A549 (cell line): ENCODE results near the gene SERINC4. TPM values are rescaled to one million over a fixed set of nuclear protein-coding genes. Genes with fewer than 3 reads are reported as not detected.
A peak's percentile ranks its signal among the peaks of the same experiment; 100 is the strongest.

Experiments
- ATAC-seq, 2 experiments: fragments of 200-7000 bp in 1 of 2; fragments of >200 bp in 1 of 2; cut with Nextera tagmentation in 1 of 2; cut with Tn5 transposase in 1 of 2; 3 replicates each; pipeline versions ENCODE4 v1.8.0 to v1.9.1; 2018 to 2020; ENCODE audit warnings: mild to moderate bottlenecking in 1 of 2, moderate library complexity in 1 of 2
- CTCF ChIA-PET: fragments of 300-600 bp; sonication (Branson Sonifier 250); formaldehyde crosslinking; extraction: SDS; loops from one replicate; lab custom pipeline; 2021; ENCODE audit warnings: antibody characterized with exemption, inconsistent platforms; lab: Yijun Ruan, JAX
- POLR2A ChIA-PET: fragments of 350-600 bp; formaldehyde crosslinking; extraction: SDS; loops from one replicate; lab custom pipeline; 2021; ENCODE audit warnings: antibody characterized with exemption, inconsistent platforms; lab: Yijun Ruan, JAX
- DNase-seq, 2 experiments: peaks; one replicate each; pipeline versions ENCODE4 v3.0.0 to v3.0.0-alpha.2; 2011 to 2016; ENCODE audit warnings: low read depth in 1 of 2, low spot score in 1 of 2
- FAIRE-seq: peaks from 2 replicates; lab custom pipeline; 2011; peaks lifted over from hg19 to GRCh38; lab: Jason Lieb, UNC
- H3K27ac ChIP-seq, 2 experiments: fragments of >200 bp; sonication (Bioruptor Twin); formaldehyde crosslinking; 3 replicates each; pipeline ENCODE4 v1.5.1; 2016 to 2017
- H3K4me1 ChIP-seq: fragments of >200 bp; sonication (Bioruptor Twin); formaldehyde crosslinking; 3 replicates; pipeline ENCODE4 v1.6.1; 2016
- H3K4me2 ChIP-seq: fragments of >200 bp; sonication (Bioruptor Twin); formaldehyde crosslinking; 3 replicates; pipeline ENCODE4 v1.6.1; 2016
- H3K4me3 ChIP-seq: fragments of >200 bp; sonication (Bioruptor Twin); formaldehyde crosslinking; 3 replicates; pipeline ENCODE4 v1.5.1; 2016
- H3K9me3 ChIP-seq: fragments of >200 bp; sonication (Bioruptor Twin); formaldehyde crosslinking; 3 replicates; pipeline ENCODE4 v1.6.1; 2016
- CBX2 ChIP-seq: fragments of 200-600 bp; sonication (generic); IDR thresholded peaks from 2 replicates; pipeline ENCODE4 v1.6.1; 2016; ENCODE audit warnings: low read depth, mild to moderate bottlenecking, borderline replicate concordance
- CBX8 ChIP-seq: fragments of 200-600 bp; sonication (generic); IDR thresholded peaks from 2 replicates; pipeline ENCODE4 v1.6.1; 2016
- CEBPB ChIP-seq, 2 experiments: fragments of >200 bp in 1 of 2; sonication (Bioruptor Twin) in 1 of 2; formaldehyde crosslinking in 1 of 2; IDR thresholded peaks; 2 replicates each; pipeline ENCODE4 v1.6.1; 2012 to 2016
- CHD2 ChIP-seq: fragments of 150-350 bp; IDR thresholded peaks from 2 replicates; pipeline ENCODE4 v1.6.1; 2014; ENCODE audit warnings: low read length; ENCODE audit not compliant: partially characterized antibody
- CHD4 ChIP-seq: fragments of 200-600 bp; sonication (generic); IDR thresholded peaks from 2 replicates; pipeline ENCODE4 v1.6.1; 2016; ENCODE audit warnings: antibody characterized with exemption, mild to moderate bottlenecking, borderline replicate concordance
- EP300 ChIP-seq, 2 experiments: fragments of >200 bp; sonication (Bioruptor Twin); formaldehyde crosslinking; IDR thresholded peaks; 2 replicates in 1 of 2; 3 replicates in 1 of 2; pipeline ENCODE4 v1.6.1; 2016 to 2017
- FOSB ChIP-seq: fragments of 250-450 bp; sonication (Bioruptor Pico); IDR thresholded peaks from 2 replicates; pipeline ENCODE4 v1.5.0; 2020; ENCODE audit warnings: mild to moderate bottlenecking, moderate library complexity
- FOXS1 ChIP-seq: fragments of 250-450 bp; sonication (Bioruptor Pico); IDR thresholded peaks from 2 replicates; pipeline ENCODE4 v1.5.0; 2020; ENCODE audit warnings: mild to moderate bottlenecking, moderate library complexity
- GATA3 ChIP-seq: IDR thresholded peaks from 2 replicates; pipeline ENCODE4 v1.6.1; 2012; ENCODE audit warnings: borderline replicate concordance
- HDAC2 ChIP-seq: fragments of 200-600 bp; sonication (generic); IDR thresholded peaks from 2 replicates; pipeline ENCODE4 v1.6.1; 2016
- HOXB5 ChIP-seq: fragments of 250-450 bp; sonication (Bioruptor Pico); IDR thresholded peaks from 2 replicates; pipeline ENCODE4 v1.5.0; 2020; ENCODE audit warnings: mild to moderate bottlenecking, moderate library complexity
- JUN ChIP-seq, 2 experiments: fragments of >200 bp; sonication (Bioruptor Twin); formaldehyde crosslinking; IDR thresholded peaks; 2 replicates in 1 of 2; 3 replicates in 1 of 2; pipeline ENCODE4 v1.6.1; 2016 to 2017
- KDM5A ChIP-seq: fragments of 200-600 bp; sonication (generic); IDR thresholded peaks from 2 replicates; pipeline ENCODE4 v1.6.1; 2016; ENCODE audit warnings: antibody characterized with exemption, mild to moderate bottlenecking
- NR3C1 ChIP-seq: fragments of >200 bp; sonication (Bioruptor Twin); formaldehyde crosslinking; IDR thresholded peaks from 3 replicates; pipeline ENCODE4 v1.6.1; 2017
- RCOR1 ChIP-seq: fragments of 150-350 bp; IDR thresholded peaks from 2 replicates; pipeline ENCODE4 v1.6.1; 2014; ENCODE audit warnings: antibody characterized with exemption, low read length, low read depth
- RFX5 ChIP-seq: fragments of 450-650 bp; IDR thresholded peaks from 2 replicates; pipeline ENCODE4 v1.7.1; 2014; ENCODE audit warnings: antibody characterized with exemption, mild to moderate bottlenecking, moderate library complexity
- SMC3 ChIP-seq: fragments of >200 bp; sonication (Bioruptor Twin); formaldehyde crosslinking; IDR thresholded peaks from 3 replicates; pipeline ENCODE4 v1.6.1; 2018; ENCODE audit warnings: inconsistent platforms
- TFCP2L1 ChIP-seq: fragments of 250-450 bp; sonication (Bioruptor Pico); IDR thresholded peaks from 2 replicates; pipeline ENCODE4 v1.5.0; 2021; ENCODE audit warnings: mild to moderate bottlenecking
- ZFP36 ChIP-seq: fragments of 450-650 bp; IDR thresholded peaks from 2 replicates; pipeline ENCODE4 v1.6.1; 2014; ENCODE audit warnings: borderline replicate concordance; ENCODE audit not compliant: partially characterized antibody
- ZSCAN20 ChIP-seq: fragments of 250-450 bp; sonication (Bioruptor Pico); IDR thresholded peaks from 2 replicates; pipeline ENCODE4 v1.8.0; 2022; ENCODE audit warnings: mild to moderate bottlenecking, moderate library complexity
- WGBS: methylation state at CpG from one replicate; pipeline ENCODE4 v1.1.6; 2017; ENCODE audit errors: missing lambda C conversion rate; 5-methylcytosine and 5-hydroxymethylcytosine counted together
- polyA plus RNA-seq, 4 experiments: library from polyadenylated mRNA; depleted of rRNA in 3 of 4; stranded (reverse); fragments of >200 nt; fragmentation: RNase III in 1 of 4; extraction: RNeasy Plus Mini Kit Qiagen cat#74134 plus additional on column Dnase treatment in 1 of 4; gene quantifications; 2 replicates in 3 of 4; 3 replicates in 1 of 4; pipeline ENCODE4 v1.2.3, GENCODE V29; 2011 to 2017
- TF ChIP-seq, protein P1 (sequence below): IDR thresholded peaks from 2 replicates; pipeline ENCODE4 v1.6.1; 2012
- TF ChIP-seq, protein P2 (sequence below): fragments of 250-450 bp; sonication (Bioruptor Pico); IDR thresholded peaks from 2 replicates; pipeline ENCODE4 v1.5.0; 2021; ENCODE audit warnings: mild to moderate bottlenecking, moderate library complexity, borderline replicate concordance
- TF ChIP-seq, protein P3 (sequence below): fragments of >200 bp; sonication (Bioruptor Twin); formaldehyde crosslinking; IDR thresholded peaks from 3 replicates; pipeline ENCODE4 v1.6.1; 2016
- TF ChIP-seq, protein P4 (sequence below): fragments of >200 bp; sonication (Bioruptor Twin); formaldehyde crosslinking; IDR thresholded peaks from 2 replicates; pipeline ENCODE4 v1.6.1; 2016
- TF ChIP-seq, protein P5 (sequence below): fragments of >200 bp; sonication (Bioruptor Twin); formaldehyde crosslinking; IDR thresholded peaks from 3 replicates; pipeline ENCODE4 v1.5.1; 2016
- TF ChIP-seq, protein P6 (sequence below): IDR thresholded peaks from 2 replicates; pipeline ENCODE4 v1.6.1; 2012; ENCODE audit warnings: low read depth, borderline replicate concordance

SERINC4 gene
- polyA plus RNA-seq, 2 of the 4 experiments (the other 2 are of a cell fraction) = 0.04 to 0.05 TPM

- TF ChIP-seq HDAC2 (no peak), SMC3 (no peak)
These were observed 10.6 kb downstream of the SERINC4 start (continued) for GRCh38 chr15:43789409-43789808.

- Histone ChIP-seq H3K27ac (no peak overlapping the region), H3K9me3 (no peaks in the 10 kb centered on the region), H3K4me2 (no peak overlapping the region), H3K4me1 (0 out of 3 replicates have a peak, but pooled peaks cover 8% of the 10 kb centered on the region)
- CTCF ChIA-PET = interaction anchor here (0.7 to 6.9 kb wide), 2 partner anchors 11 to 428 kb away, joined by 3 to 47 read pairs; partner anchors contain the start of gene SERF2
- no peak for FAIRE-seq
- POLR2A ChIA-PET = no interaction called here
- TF ChIP-seq KDM5A (no peak), CEBPB (IDR thresholded peaks at IDR 0.05) (no peak), FOSB (CRISPR knock-in tag) (no peak), HDAC2 (no peak), GATA3 (no peak), NR3C1 (no peak), CHD2 (no peak), HOXB5 (CRISPR knock-in tag) (no peak), RCOR1 (no peak), FOXS1 (CRISPR knock-in tag) (no peak), ZSCAN20 (CRISPR knock-in tag) (no peak)
- TF ChIP-seq, protein P1, sequence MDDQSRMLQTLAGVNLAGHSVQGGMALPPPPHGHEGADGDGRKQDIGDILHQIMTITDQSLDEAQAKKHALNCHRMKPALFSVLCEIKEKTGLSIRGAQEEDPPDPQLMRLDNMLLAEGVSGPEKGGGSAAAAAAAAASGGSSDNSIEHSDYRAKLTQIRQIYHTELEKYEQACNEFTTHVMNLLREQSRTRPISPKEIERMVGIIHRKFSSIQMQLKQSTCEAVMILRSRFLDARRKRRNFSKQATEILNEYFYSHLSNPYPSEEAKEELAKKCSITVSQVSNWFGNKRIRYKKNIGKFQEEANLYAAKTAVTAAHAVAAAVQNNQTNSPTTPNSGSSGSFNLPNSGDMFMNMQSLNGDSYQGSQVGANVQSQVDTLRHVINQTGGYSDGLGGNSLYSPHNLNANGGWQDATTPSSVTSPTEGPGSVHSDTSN = no peak
- TF ChIP-seq, protein P2, sequence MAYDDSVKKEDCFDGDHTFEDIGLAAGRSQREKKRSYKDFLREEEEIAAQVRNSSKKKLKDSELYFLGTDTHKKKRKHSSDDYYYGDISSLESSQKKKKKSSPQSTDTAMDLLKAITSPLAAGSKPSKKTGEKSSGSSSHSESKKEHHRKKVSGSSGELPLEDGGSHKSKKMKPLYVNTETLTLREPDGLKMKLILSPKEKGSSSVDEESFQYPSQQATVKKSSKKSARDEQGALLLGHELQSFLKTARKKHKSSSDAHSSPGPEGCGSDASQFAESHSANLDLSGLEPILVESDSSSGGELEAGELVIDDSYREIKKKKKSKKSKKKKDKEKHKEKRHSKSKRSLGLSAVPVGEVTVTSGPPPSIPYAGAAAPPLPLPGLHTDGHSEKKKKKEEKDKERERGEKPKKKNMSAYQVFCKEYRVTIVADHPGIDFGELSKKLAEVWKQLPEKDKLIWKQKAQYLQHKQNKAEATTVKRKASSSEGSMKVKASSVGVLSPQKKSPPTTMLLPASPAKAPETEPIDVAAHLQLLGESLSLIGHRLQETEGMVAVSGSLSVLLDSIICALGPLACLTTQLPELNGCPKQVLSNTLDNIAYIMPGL = no peak
- TF ChIP-seq, protein P3, sequence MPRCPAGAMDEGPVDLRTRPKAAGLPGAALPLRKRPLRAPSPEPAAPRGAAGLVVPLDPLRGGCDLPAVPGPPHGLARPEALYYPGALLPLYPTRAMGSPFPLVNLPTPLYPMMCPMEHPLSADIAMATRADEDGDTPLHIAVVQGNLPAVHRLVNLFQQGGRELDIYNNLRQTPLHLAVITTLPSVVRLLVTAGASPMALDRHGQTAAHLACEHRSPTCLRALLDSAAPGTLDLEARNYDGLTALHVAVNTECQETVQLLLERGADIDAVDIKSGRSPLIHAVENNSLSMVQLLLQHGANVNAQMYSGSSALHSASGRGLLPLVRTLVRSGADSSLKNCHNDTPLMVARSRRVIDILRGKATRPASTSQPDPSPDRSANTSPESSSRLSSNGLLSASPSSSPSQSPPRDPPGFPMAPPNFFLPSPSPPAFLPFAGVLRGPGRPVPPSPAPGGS = no peak
- TF ChIP-seq, all 56 proteins: peak for 0
- no peak for DNase-seq
- ATAC-seq = no peak
- WGBS = 86% methylated on average over 1 of the region's 1 CpG
- no peak overlapping the region for H3K4me3 ChIP-seq
These were observed 21.0 kb downstream of the SERINC4 start for GRCh38 chr15:43779016-43779415.

- Histone ChIP-seq H3K4me2 (peak overlapping the region; percentile 84), H3K4me1 (0 out of 3 replicates have a peak, but pooled peaks cover 8% of the 10 kb centered on the region), H3K27ac (peak overlapping the region; percentile 77 to 91), H3K9me3 (no peaks in the 10 kb centered on the region), H3K4me3 (peak overlapping the region; percentile 60)
- POLR2A ChIA-PET = interaction anchor here (0.6 to 1.4 kb wide), 4 partner anchors 14 to 519 kb away, joined by 3 to 7 read pairs (median 4); partner anchors contain the start of genes HYPK, MFAP1 and SERINC4
- peak; percentile 72 to 88 for ATAC-seq
- FAIRE-seq = no peak
- CTCF ChIA-PET = interaction anchor here (0.7 to 6.9 kb wide), 9 partner anchors 8 to 32 kb away, joined by 3 to 47 read pairs (median 3); partner anchors contain the start of gene SERF2
- peak in 1 of 2 experiments; percentile 79 for DNase-seq
- WGBS = 1% methylated on average over 17 of the region's 31 CpGs
- TF ChIP-seq HDAC2 = no peak
- no peak for TF ChIP-seq CBX2
- no peak for TF ChIP-seq ZSCAN20 (CRISPR knock-in tag)
- TF ChIP-seq FOSB (CRISPR knock-in tag) = no peak
- TF ChIP-seq, protein P4, sequence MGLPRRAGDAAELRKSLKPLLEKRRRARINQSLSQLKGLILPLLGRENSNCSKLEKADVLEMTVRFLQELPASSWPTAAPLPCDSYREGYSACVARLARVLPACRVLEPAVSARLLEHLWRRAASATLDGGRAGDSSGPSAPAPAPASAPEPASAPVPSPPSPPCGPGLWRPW = no peak
- TF ChIP-seq KDM5A = no peak
- TF ChIP-seq, protein P5, sequence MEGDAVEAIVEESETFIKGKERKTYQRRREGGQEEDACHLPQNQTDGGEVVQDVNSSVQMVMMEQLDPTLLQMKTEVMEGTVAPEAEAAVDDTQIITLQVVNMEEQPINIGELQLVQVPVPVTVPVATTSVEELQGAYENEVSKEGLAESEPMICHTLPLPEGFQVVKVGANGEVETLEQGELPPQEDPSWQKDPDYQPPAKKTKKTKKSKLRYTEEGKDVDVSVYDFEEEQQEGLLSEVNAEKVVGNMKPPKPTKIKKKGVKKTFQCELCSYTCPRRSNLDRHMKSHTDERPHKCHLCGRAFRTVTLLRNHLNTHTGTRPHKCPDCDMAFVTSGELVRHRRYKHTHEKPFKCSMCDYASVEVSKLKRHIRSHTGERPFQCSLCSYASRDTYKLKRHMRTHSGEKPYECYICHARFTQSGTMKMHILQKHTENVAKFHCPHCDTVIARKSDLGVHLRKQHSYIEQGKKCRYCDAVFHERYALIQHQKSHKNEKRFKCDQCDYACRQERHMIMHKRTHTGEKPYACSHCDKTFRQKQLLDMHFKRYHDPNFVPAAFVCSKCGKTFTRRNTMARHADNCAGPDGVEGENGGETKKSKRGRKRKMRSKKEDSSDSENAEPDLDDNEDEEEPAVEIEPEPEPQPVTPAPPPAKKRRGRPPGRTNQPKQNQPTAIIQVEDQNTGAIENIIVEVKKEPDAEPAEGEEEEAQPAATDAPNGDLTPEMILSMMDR = peak; percentile 70
- no peak for TF ChIP-seq TFCP2L1
- TF ChIP-seq RFX5 = no peak
- TF ChIP-seq JUN (IDR thresholded peaks at IDR 0.05) = peak in 1 of 2 experiments; percentile 41; a peak in 1 of 5 replicates
- TF ChIP-seq CBX8 = no peak
- TF ChIP-seq EP300 (IDR thresholded peaks at IDR 0.05) = no peak
- TF ChIP-seq, protein P6, sequence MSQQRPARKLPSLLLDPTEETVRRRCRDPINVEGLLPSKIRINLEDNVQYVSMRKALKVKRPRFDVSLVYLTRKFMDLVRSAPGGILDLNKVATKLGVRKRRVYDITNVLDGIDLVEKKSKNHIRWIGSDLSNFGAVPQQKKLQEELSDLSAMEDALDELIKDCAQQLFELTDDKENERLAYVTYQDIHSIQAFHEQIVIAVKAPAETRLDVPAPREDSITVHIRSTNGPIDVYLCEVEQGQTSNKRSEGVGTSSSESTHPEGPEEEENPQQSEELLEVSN = peak; percentile 89
- TF ChIP-seq, protein P3 = no peak
- no peak for TF ChIP-seq CHD4
- no peak for TF ChIP-seq ZFP36
- TF ChIP-seq CEBPB (IDR thresholded peaks at IDR 0.05) = no peak
These were observed 22.6 kb downstream of the SERINC4 start for GRCh38 chr15:43777267-43777914.
